HEK293T (cell line): Measurements from ENCODE around the gene ZFP69.
A peak's percentile ranks its signal among the peaks of the same experiment; 100 is the strongest.
"Not testable (repeated sequence)": the region's sequence is repeated elsewhere in the genome, so short reads cannot be mapped to it uniquely, and the experiment has no call there.

Experiments
- CTCF ChIA-PET: fragments of 350-600 bp; formaldehyde crosslinking; extraction: SDS; loops from one replicate; lab custom pipeline; 2021; ENCODE audit warnings: antibody characterized with exemption, inconsistent platforms; lab: Yijun Ruan, JAX
- POLR2A ChIA-PET: fragments of 350-600 bp; formaldehyde crosslinking; extraction: SDS; loops from one replicate; lab custom pipeline; 2020; ENCODE audit warnings: antibody characterized with exemption, inconsistent platforms; lab: Yijun Ruan, JAX
- DNase-seq: peaks from one replicate; pipeline ENCODE4 v3.0.0; 2012; ENCODE audit warnings: mixed read lengths; ENCODE audit errors: extremely low spot score
- ARNT ChIP-seq: fragments of 450-650 bp; IDR thresholded peaks from 2 replicates; pipeline ENCODE4 v1.6.1; 2017; ENCODE audit warnings: mild to moderate bottlenecking
- BHLHE40 ChIP-seq: fragments of 450-650 bp; IDR thresholded peaks from 2 replicates; pipeline ENCODE4 v1.6.1; 2016; ENCODE audit warnings: mild to moderate bottlenecking, moderate library complexity, borderline replicate concordance
- CTBP1 ChIP-seq: fragments of 450-650 bp; IDR thresholded peaks from 2 replicates; pipeline ENCODE4 v1.6.1; 2016; ENCODE audit warnings: borderline replicate concordance
- ELF4 ChIP-seq: fragments of 450-650 bp; IDR thresholded peaks from 2 replicates; pipeline ENCODE4 v1.6.1; 2017; ENCODE audit warnings: antibody characterized with exemption
- FOXA1 ChIP-seq: fragments of 450-650 bp; IDR thresholded peaks from 2 replicates; pipeline ENCODE4 v1.6.1; 2016; ENCODE audit warnings: mild to moderate bottlenecking
- FOXK2 ChIP-seq: fragments of 450-650 bp; IDR thresholded peaks from 2 replicates; pipeline ENCODE4 v1.6.1; 2016; ENCODE audit warnings: mild to moderate bottlenecking
- FOXM1 ChIP-seq: fragments of 450-650 bp; IDR thresholded peaks from 2 replicates; pipeline ENCODE4 v1.6.1; 2017; ENCODE audit warnings: mild to moderate bottlenecking, borderline replicate concordance
- HDGF ChIP-seq: fragments of 450-650 bp; IDR thresholded peaks from 2 replicates; pipeline ENCODE4 v1.6.1; 2017; ENCODE audit warnings: antibody characterized with exemption, borderline replicate concordance
- L3MBTL2 ChIP-seq: fragments of 450-650 bp; conservative IDR thresholded peaks from 2 replicates; pipeline ENCODE4 v1.6.1; 2016; ENCODE audit warnings: mild to moderate bottlenecking
- LEF1 ChIP-seq: fragments of 450-650 bp; IDR thresholded peaks from 2 replicates; pipeline ENCODE4 v1.6.1; 2017; ENCODE audit warnings: mild to moderate bottlenecking, borderline replicate concordance
- NFRKB ChIP-seq: fragments of 450-650 bp; IDR thresholded peaks from 2 replicates; pipeline ENCODE4 v1.6.1; 2016; ENCODE audit warnings: mild to moderate bottlenecking, moderate library complexity
- SP1 ChIP-seq: fragments of 450-650 bp; IDR thresholded peaks from 2 replicates; pipeline ENCODE4 v1.6.1; 2017
- SUZ12 ChIP-seq: fragments of 450-650 bp; IDR thresholded peaks from 2 replicates; pipeline ENCODE4 v1.6.1; 2016; ENCODE audit warnings: mild to moderate bottlenecking
- TARDBP ChIP-seq: fragments of 450-650 bp; IDR thresholded peaks from 2 replicates; pipeline ENCODE4 v1.6.1; 2016
- ZNF384 ChIP-seq: fragments of 450-650 bp; IDR thresholded peaks from 2 replicates; pipeline ENCODE4 v1.6.1; 2016
- TF ChIP-seq, protein P1 (sequence below): fragments of 450-650 bp; IDR thresholded peaks from 2 replicates; pipeline ENCODE4 v1.6.1; 2016

Gene ZFP69

DNA sequence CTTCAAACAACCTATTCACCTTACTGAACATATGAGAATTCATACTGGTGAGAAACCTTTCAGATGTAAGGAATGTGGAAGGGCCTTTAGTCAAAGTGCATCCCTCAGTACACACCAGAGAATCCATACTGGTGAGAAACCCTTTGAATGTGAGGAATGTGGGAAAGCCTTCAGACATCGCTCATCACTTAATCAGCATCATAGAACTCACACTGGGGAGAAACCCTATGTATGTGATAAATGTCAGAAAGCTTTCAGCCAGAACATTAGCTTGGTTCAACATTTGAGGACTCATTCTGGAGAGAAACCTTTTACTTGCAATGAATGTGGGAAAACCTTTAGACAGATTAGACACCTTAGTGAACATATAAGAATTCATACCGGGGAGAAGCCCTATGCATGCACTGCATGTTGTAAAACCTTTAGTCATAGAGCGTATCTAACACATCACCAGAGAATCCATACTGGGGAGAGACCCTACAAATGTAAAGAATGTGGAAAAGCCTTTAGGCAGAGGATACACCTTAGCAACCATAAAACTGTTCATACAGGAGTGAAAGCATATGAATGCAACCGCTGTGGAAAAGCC, 18.3 kb downstream of the ZFP69 start:
- ChIA-PET POLR2A (no interaction called here), CTCF (no interaction called here)
- TF ChIP-seq FOXM1 (no peak), FOXA1 (no peak), HDGF (no peak), ELF4 (no peak), FOXK2 (no peak)
- no peak for DNase-seq

DNA sequence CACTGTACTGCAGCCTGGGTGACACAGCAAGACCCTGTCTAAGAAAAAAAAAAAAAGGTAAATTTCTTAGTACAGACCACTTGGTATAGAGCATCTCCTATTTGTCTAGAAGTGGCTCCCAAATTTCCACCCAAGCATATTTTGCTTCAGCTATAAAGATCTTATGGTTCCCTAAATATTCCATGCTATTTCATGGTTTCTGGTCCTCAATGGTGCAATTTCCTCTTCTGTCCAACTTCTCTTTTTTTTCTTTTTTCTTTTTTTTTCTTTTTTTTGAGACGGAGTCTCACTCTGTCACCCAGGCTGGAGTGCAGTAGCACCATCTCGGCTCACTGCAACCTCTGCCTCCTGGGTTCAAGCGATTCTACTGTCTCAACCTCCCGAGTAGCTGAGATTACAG, 25.6 kb downstream of the ZFP69 start:
- POLR2A ChIA-PET, result not testable (repeated sequence)

DNA sequence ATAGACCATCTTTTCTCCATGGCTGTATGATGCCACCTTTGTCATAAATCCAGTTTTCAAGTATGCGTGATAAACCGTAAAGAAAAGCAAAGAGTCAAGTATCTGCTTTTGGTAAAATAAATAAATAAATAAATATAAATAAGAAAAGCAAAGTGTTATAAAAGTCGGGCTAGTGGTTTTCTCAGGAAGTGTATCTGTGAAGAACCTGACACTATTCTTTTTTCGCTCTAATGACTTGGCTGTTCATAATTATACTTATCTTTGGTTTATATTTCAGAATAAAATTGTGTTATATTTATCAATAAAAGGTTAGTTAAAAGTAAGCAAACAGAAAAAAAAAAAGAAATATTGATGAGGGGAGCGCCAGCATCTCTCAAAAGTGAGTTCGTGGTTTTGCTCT, 30.9 kb downstream of the ZFP69 start:
- CTCF ChIA-PET, result no interaction called here

More for the DNA sequence above, 25.6 kb downstream of the ZFP69 start:
- CTCF ChIA-PET, DNase-seq: not testable (repeated sequence)

DNA sequence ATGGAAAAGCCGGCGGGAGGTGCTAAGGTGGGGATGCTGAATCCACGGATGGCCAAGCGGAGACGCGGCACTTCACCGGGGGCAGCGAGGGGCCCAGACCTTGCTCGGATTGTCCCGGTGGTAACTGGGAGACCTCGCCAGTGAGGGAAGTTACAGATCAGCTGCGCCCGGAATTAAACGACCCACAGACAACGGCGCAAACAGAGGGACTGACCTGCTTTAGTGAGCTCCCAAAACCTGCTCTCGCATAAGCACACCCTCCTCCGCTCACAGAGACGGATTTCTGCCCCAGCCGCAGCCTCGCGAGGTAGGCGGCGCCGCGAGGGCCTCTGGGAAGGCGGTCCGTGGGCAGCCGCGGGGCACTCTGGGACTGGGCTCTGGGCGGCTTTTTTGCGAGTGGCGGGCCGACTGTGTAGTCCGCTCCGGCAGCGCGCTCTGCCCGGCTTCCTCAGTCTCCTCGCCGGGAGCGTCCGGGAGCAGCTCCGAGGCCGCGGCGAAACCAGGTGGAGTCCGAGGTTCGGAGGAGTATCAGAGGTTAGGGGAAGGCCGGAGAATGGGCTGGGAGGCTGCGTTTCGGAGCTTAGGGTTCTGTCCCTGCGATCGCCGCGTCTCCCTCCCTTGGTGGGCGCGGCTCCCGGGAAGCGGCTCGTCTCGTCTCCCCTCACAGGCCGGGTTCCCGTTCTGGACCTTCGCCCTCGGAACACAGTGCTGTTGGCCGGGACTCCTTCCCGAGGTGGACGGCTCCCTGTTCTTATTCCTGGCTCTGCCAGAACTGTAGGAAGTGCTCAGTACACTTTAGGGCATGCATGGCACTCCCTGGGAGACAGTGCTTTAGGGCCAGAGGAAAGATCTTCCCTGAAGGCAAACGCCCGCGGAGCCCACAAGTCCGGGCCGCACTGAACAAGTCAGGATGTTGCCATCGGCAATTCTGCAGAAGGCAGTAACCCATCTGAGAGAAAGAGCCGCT, 31.6 kb downstream of the ZFP69 start, which contains the start of gene EXO5:
EXO5 (plus strand) TSS at position 393 of the 967 bp plus-strand sequence. CDS start 5,778 bp downstream, outside the sequence.
- POLR2A ChIA-PET, result interaction anchor here (0.5 to 2.5 kb wide), 9 partner anchors 8 to 135 kb away, joined by 3 to 27 read pairs (median 4); partner anchors contain the start of genes SMAP2, ZFP69, ZFP69B and ZNF684
- CTCF ChIA-PET, result no interaction called here

More for the DNA sequence above, 30.9 kb downstream of the ZFP69 start:
- POLR2A ChIA-PET, result interaction anchor here (0.6 to 2.5 kb wide), 7 partner anchors 8 to 409 kb away, joined by 3 to 27 read pairs (median 4); partner anchors contain the start of genes ZFP69, ZFP69B and ZNF684
- TF ChIP-seq FOXA1 (no peak), BHLHE40 (no peak), NFRKB (no peak), CTBP1 (no peak), SP1 (no peak), TARDBP (no peak), ELF4 (no peak), HDGF (no peak), ARNT (no peak), FOXM1 (no peak), ZNF384 (no peak), LEF1 (no peak), FOXK2 (no peak)
- TF ChIP-seq, protein P1, sequence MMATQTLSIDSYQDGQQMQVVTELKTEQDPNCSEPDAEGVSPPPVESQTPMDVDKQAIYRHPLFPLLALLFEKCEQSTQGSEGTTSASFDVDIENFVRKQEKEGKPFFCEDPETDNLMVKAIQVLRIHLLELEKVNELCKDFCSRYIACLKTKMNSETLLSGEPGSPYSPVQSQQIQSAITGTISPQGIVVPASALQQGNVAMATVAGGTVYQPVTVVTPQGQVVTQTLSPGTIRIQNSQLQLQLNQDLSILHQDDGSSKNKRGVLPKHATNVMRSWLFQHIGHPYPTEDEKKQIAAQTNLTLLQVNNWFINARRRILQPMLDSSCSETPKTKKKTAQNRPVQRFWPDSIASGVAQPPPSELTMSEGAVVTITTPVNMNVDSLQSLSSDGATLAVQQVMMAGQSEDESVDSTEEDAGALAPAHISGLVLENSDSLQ, result no peak
- no peak for DNase-seq

DNA sequence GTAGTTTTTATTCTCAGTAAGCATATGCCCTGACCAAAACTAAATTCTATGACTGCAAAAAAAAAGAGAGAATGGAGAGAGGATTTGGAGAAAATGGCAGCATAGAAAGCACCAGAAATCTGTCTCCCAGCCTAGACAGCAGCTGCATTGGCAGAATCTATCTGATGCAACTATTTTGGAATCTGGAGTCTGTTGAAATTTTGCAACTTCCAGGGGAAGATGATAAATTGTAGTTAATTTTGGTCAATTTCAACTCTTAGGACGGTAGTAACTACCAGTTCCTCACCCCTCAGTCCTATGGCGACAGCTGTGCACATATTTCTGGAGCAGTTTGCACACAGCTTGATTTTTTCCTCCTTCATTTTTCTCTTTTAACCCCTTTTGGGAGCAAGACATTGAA, 42.4 kb downstream of the ZFP69 start:
- POLR2A ChIA-PET, result no interaction called here
- TF ChIP-seq SUZ12 (no peak), FOXK2 (no peak), LEF1 (no peak), L3MBTL2 (no peak), ZNF384 (no peak), ARNT (no peak), SP1 (no peak), HDGF (no peak), BHLHE40 (no peak), CTBP1 (no peak), FOXA1 (no peak), FOXM1 (no peak), TARDBP (no peak), ELF4 (no peak), NFRKB (no peak)
- TF ChIP-seq, protein P1, result no peak
- no peak for DNase-seq
- CTCF ChIA-PET, result no interaction called here

More for the DNA sequence above, 31.6 kb downstream of the ZFP69 start, which contains the start of gene EXO5:
- no peak for TF ChIP-seq FOXA1
- TF ChIP-seq SUZ12, result no peak
- no peak for TF ChIP-seq SP1
- peak; percentile 87 for TF ChIP-seq L3MBTL2
- peak; percentile 51 for DNase-seq

DNA sequence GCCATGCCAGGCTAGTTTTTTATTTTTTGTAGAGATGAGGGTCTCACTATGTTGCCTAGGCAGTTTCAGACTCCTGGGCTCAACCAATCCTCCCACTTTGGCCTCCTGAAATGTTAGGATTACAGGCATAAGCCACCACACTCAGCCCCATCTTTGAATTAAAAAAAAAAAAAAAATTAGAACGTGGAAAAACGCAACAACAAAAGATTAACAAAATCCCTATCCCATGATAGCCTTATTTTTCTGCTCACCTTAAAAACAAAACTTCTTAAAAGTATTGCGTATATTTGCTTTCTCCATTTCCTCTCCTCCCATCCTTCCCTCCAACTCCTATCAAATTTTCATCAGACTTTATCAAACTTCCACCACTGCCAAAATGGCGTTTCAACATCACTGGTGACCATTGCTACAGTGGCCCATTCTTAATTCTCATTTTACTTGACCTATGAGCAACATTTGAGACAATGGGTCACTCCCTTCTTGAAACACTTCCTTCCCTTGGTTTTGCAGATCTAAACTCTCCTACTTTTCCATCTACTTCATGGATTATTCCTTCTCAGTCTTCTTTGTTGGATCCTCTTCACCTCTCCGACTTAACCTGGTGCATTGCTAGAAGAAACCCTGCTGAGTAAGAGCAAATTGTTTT, 53.8 kb downstream of the ZFP69 start:
- DNase-seq, result peak; percentile 18
- ChIA-PET POLR2A (interaction anchor here (0.7 to 3.3 kb wide), 17 partner anchors 10 to 433 kb away, joined by 3 to 27 read pairs (median 4); partner anchors contain the start of genes CITED4, EXO5, ZFP69 and ZFP69B), CTCF (no interaction called here)
- no peak for TF ChIP-seq FOXM1
